ENCODE data around the gene PHC2.

- TF ChIP-seq ZNF274 (IDR thresholded peaks at IDR 0.05; ENCODE audit: low read length) (no peak), ZNF274 (tag by site-specific recombination; IDR thresholded peaks at IDR 0.05; ENCODE audit: borderline replicate concordance) (no peak), CTCF (tag by site-specific recombination; IDR thresholded peaks at IDR 0.05) (no peak), KLF10 (tag by site-specific recombination; IDR thresholded peaks at IDR 0.05) (no peak), ZNF776 (tag by site-specific recombination; IDR thresholded peaks at IDR 0.05; ENCODE audit: borderline replicate concordance) (no peak), ZBTB8A (tag by site-specific recombination; IDR thresholded peaks at IDR 0.05) (no peak)
- TF ChIP-seq, protein P1, sequence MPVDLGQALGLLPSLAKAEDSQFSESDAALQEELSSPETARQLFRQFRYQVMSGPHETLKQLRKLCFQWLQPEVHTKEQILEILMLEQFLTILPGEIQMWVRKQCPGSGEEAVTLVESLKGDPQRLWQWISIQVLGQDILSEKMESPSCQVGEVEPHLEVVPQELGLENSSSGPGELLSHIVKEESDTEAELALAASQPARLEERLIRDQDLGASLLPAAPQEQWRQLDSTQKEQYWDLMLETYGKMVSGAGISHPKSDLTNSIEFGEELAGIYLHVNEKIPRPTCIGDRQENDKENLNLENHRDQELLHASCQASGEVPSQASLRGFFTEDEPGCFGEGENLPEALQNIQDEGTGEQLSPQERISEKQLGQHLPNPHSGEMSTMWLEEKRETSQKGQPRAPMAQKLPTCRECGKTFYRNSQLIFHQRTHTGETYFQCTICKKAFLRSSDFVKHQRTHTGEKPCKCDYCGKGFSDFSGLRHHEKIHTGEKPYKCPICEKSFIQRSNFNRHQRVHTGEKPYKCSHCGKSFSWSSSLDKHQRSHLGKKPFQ (tag by site-specific recombination; IDR thresholded peaks at IDR 0.05), result no peak
- TF ChIP-seq, protein P2, sequence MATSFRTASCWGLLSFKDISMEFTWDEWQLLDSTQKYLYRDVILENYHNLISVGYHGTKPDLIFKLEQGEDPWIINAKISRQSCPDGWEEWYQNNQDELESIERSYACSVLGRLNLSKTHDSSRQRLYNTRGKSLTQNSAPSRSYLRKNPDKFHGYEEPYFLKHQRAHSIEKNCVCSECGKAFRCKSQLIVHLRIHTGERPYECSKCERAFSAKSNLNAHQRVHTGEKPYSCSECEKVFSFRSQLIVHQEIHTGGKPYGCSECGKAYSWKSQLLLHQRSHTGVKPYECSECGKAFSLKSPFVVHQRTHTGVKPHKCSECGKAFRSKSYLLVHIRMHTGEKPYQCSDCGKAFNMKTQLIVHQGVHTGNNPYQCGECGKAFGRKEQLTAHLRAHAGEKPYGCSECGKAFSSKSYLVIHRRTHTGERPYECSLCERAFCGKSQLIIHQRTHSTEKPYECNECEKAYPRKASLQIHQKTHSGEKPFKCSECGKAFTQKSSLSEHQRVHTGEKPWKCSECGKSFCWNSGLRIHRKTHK (tag by site-specific recombination; IDR thresholded peaks at IDR 0.05), result no peak
These were observed 31.5 kb downstream of the PHC2 start for GRCh38 chr1:33399375-33399774.
